D721Med (cell line): ENCODE data around the gene SLC26A11.

Experiments
- DNase-seq: peaks from one replicate; pipeline ENCODE4 v3.0.0; 2011; ENCODE audit warnings: low spot score; ENCODE audit not compliant: insufficient read length
- FAIRE-seq: peaks from 2 replicates; lab custom pipeline; 2011; peaks lifted over from hg19 to GRCh38; lab: Jason Lieb, UNC
- TF ChIP-seq, protein P1 (sequence below): IDR thresholded peaks from 2 replicates; pipeline ENCODE4 v1.5.1; 2012; ENCODE audit warnings: mild to moderate bottlenecking, control low read depth; ENCODE audit not compliant: insufficient read depth; ENCODE audit errors: missing control alignments

The SLC26A11 gene

GRCh38 chr17:80204626-80205468 lies 15.4 kb upstream of the SLC26A11 start:
- DNase-seq (peak; percentile 63), FAIRE-seq (no peak)
- TF ChIP-seq, protein P1, sequence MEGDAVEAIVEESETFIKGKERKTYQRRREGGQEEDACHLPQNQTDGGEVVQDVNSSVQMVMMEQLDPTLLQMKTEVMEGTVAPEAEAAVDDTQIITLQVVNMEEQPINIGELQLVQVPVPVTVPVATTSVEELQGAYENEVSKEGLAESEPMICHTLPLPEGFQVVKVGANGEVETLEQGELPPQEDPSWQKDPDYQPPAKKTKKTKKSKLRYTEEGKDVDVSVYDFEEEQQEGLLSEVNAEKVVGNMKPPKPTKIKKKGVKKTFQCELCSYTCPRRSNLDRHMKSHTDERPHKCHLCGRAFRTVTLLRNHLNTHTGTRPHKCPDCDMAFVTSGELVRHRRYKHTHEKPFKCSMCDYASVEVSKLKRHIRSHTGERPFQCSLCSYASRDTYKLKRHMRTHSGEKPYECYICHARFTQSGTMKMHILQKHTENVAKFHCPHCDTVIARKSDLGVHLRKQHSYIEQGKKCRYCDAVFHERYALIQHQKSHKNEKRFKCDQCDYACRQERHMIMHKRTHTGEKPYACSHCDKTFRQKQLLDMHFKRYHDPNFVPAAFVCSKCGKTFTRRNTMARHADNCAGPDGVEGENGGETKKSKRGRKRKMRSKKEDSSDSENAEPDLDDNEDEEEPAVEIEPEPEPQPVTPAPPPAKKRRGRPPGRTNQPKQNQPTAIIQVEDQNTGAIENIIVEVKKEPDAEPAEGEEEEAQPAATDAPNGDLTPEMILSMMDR, result no peak

GRCh38 chr17:80205811-80206210 lies 14.4 kb upstream of the SLC26A11 start:
- FAIRE-seq, result no peak
- DNase-seq, result no peak
- TF ChIP-seq, protein P1, result no peak

GRCh38 chr17:80208050-80208449 lies 12.2 kb upstream of the SLC26A11 start:
- DNase-seq, result no peak
- FAIRE-seq, result no peak
- TF ChIP-seq, protein P1, result no peak

DNA sequence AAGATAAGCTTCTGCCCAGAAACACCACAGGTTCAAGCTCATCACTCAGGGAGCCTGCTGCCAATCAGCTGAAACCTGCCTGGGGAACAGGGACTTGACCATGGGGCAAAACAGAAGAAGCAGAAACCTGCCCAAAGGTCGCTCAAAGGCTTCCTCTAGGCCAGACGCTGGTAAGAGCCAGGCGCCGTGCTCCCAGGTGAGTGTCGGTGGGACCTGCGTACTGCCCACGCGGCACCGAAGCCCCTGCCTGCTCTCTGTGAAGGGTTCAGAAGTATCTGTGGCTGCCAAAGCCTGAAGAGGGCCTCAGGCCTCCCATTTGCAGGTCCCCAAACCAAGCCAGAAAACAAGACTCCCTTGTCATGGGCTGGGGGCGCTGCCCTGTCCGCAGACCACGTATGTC lies 10.5 kb upstream of the SLC26A11 start:
- TF ChIP-seq, protein P1, result no peak
- FAIRE-seq, result no peak
- DNase-seq, result no peak

DNA sequence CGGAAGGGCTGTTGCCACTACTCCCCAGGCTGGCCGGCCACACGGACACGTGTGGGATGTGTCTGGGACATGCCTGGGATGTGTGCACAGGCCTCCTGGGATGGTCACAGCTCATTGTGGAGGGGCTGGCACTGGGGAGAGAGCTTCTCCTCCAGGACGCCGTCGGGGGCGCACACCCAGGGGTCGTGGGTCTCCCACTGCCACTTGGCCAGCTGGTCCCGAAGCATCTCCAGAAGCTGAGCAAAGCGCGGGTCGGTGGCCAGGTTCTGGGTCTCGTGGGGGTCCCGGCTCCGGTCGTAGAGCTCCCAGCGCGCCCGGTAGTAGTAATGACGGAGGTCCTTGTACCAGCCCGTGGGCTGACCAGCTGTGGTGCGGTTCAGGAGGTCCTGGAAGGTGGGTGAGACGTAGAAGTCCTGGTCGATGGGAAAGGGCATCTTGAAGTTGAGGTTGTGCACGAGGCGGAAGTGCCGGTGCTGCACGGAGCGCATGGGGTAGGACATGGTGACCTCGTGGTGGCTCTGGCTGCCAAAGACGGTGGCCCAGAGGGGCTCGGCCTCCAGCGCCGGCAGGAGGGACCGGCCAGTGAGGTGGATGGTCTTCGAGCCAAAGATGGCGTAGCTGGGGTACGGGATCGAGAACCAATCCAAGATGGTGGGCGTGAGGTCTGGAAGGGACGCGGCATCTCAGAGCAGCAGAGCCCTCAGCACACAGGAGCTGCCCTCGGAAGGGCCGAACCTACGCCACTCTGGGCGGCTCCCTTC lies 9.7 kb upstream of the SLC26A11 start:
- DNase-seq (no peak), FAIRE-seq (no peak)
- TF ChIP-seq, protein P1, result no peak

- no peak for FAIRE-seq
- no peak for DNase-seq
- TF ChIP-seq, protein P1, result no peak
Observed at GRCh38 chr17:80212109-80212508, 8.1 kb upstream of the SLC26A11 start.
